HG03280 (cell line): ENCODE measurements around the gene RRP15.

Source experiments
- ATAC-seq: cut with Tn5 transposase; IDR thresholded peaks from one replicate; pipeline ENCODE4 v1.9.1; 2021; ENCODE audit warnings: mild to moderate bottlenecking, moderate library complexity; ENCODE audit not compliant: unreplicated experiment

RRP15 gene

GRCh38 chr1:218284917-218285635 lies at the start of gene RRP15:
Gene RRP15, plus strand, starts transcription at chr1:218285293. Its CDS starts 24 bp downstream, at chr1:218285317.
- peak; percentile 100 for ATAC-seq

- ATAC-seq: no peak
These were observed 42.9 kb upstream of the RRP15 start for GRCh38 chr1:218242171-218242570.

- ATAC-seq: no peak
These were observed 37.8 kb upstream of the RRP15 start for GRCh38 chr1:218247339-218247738.

- no peak for ATAC-seq
These were observed 35.6 kb upstream of the RRP15 start for GRCh38 chr1:218249338-218250140.

- ATAC-seq: no peak
These were observed 34.6 kb upstream of the RRP15 start for GRCh38 chr1:218250492-218250891.

- no peak for ATAC-seq
These were observed 30.7 kb upstream of the RRP15 start for GRCh38 chr1:218254296-218254946.

- ATAC-seq: no peak
These were observed 30.0 kb upstream of the RRP15 start for GRCh38 chr1:218255090-218255489.

GRCh38 chr1:218257371-218257770 lies 27.7 kb upstream of the RRP15 start:
- ATAC-seq: no peak

GRCh38 chr1:218257971-218258370 lies 27.1 kb upstream of the RRP15 start:
- ATAC-seq: no peak

- no peak for ATAC-seq
These were observed 25.8 kb upstream of the RRP15 start for GRCh38 chr1:218259339-218259738.

GRCh38 chr1:218259800-218260199 lies 25.3 kb upstream of the RRP15 start:
- ATAC-seq: peak; percentile 71

GRCh38 chr1:218262259-218262658 lies 22.8 kb upstream of the RRP15 start:
- no peak for ATAC-seq

GRCh38 chr1:218266356-218266755 lies 18.7 kb upstream of the RRP15 start:
- no peak for ATAC-seq

- no peak for ATAC-seq
These were observed 12.7 kb upstream of the RRP15 start for GRCh38 chr1:218272366-218272765.

GRCh38 chr1:218273762-218274479 lies 11.2 kb upstream of the RRP15 start:
- ATAC-seq: no peak

GRCh38 chr1:218274511-218274910 lies 10.6 kb upstream of the RRP15 start:
- no peak for ATAC-seq

- no peak for ATAC-seq
These were observed 9.3 kb upstream of the RRP15 start for GRCh38 chr1:218275823-218276222.

GRCh38 chr1:218281285-218281684 lies 3.8 kb upstream of the RRP15 start:
- ATAC-seq: no peak

GRCh38 chr1:218284377-218284916 lies 646 bp upstream of the RRP15 start:
- peak; percentile 19 for ATAC-seq

- no peak for ATAC-seq
These were observed 7.4 kb downstream of the RRP15 start for GRCh38 chr1:218292515-218292914.

- ATAC-seq: no peak
These were observed 9.5 kb downstream of the RRP15 start for GRCh38 chr1:218294546-218294945.
